WTC11 (cell line): Measurements from ENCODE around the gene RNF212. TPM values are rescaled to one million over a fixed set of nuclear protein-coding genes. Genes with fewer than 3 reads are reported as not detected.

ENCODE experiments used
- ATAC-seq: fragments of 200-7000 bp; cut with Tn5 transposase; 2 replicates; pipeline ENCODE4 v1.10.0; 2021; ENCODE audit warnings: mild to moderate bottlenecking, moderate library complexity
- CTCF ChIA-PET: fragments of 300-600 bp; sonication (Branson Sonifier 250); formaldehyde crosslinking; loops from one replicate; lab custom pipeline; 2021; ENCODE audit warnings: antibody characterized with exemption; lab: Charles Lee
- POLR2A ChIA-PET: fragments of 350-600 bp; sonication (Branson Sonifier 250); formaldehyde crosslinking; loops from one replicate; lab custom pipeline; 2021; ENCODE audit warnings: antibody characterized with exemption; lab: Charles Lee
- DNase-seq: peaks from one replicate; pipeline ENCODE4 v3.0.0; 2021; ENCODE audit warnings: low spot score
- H3K27ac Mint-ChIP-seq: 2 replicates; pipeline ENCODE4 v1.8.0; 2021; ENCODE audit warnings: mixed read lengths
- H3K27me3 Mint-ChIP-seq: 2 replicates; pipeline ENCODE4 v1.8.0; 2021; ENCODE audit warnings: low read depth, mild to moderate bottlenecking, moderate library complexity, mixed read lengths
- H3K36me3 Mint-ChIP-seq: 2 replicates; pipeline ENCODE4 v1.8.0; 2021; ENCODE audit warnings: mixed read lengths
- H3K4me1 Mint-ChIP-seq: 2 replicates; pipeline ENCODE4 v1.8.0; 2022; ENCODE audit warnings: mixed read lengths
- H3K4me3 Mint-ChIP-seq: 2 replicates; pipeline ENCODE4 v1.8.0; 2021; ENCODE audit warnings: mild to moderate bottlenecking, moderate library complexity, mixed read lengths
- H3K9me3 Mint-ChIP-seq: 2 replicates; pipeline ENCODE4 v1.8.0; 2021; ENCODE audit warnings: mixed read lengths
- ATF6 ChIP-seq: sonication (generic); formaldehyde crosslinking; IDR thresholded peaks from 2 replicates; pipeline ENCODE4 v1.8.1; 2023; ENCODE audit warnings: mild to moderate bottlenecking, missing genetic modification reagents
- E2F5 ChIP-seq: sonication (generic); formaldehyde crosslinking; IDR thresholded peaks from 2 replicates; pipeline ENCODE4 v1.8.1; 2022; ENCODE audit warnings: mild to moderate bottlenecking, moderate library complexity, missing genetic modification reagents
- ERG ChIP-seq: fragments of 250-450 bp; sonication (Bioruptor Pico); IDR thresholded peaks from 2 replicates; pipeline ENCODE4 v1.8.0; 2021; ENCODE audit warnings: mild to moderate bottlenecking
- GABPB1 ChIP-seq: sonication (generic); formaldehyde crosslinking; IDR thresholded peaks from 2 replicates; pipeline ENCODE4 v1.8.1; 2023; ENCODE audit warnings: mild to moderate bottlenecking, missing genetic modification reagents
- GRHL2 ChIP-seq: fragments of 250-450 bp; sonication (Bioruptor Pico); IDR thresholded peaks from 2 replicates; pipeline ENCODE4 v1.8.0; 2022; ENCODE audit warnings: mild to moderate bottlenecking, moderate library complexity; ENCODE audit not compliant: insufficient replicate concordance, severe bottlenecking
- JAZF1 ChIP-seq: fragments of 250-450 bp; sonication (Bioruptor Pico); IDR thresholded peaks from 2 replicates; pipeline ENCODE4 v1.9.0; 2021; ENCODE audit warnings: moderate library complexity, mild to moderate bottlenecking, inconsistent platforms
- JUN ChIP-seq: sonication (generic); formaldehyde crosslinking; IDR thresholded peaks from 2 replicates; pipeline ENCODE4 v1.8.0; 2023; ENCODE audit warnings: mild to moderate bottlenecking, missing genetic modification reagents
- KAT7 ChIP-seq: sonication (generic); formaldehyde crosslinking; IDR thresholded peaks from 2 replicates; pipeline ENCODE4 v1.8.1; 2023; ENCODE audit warnings: missing genetic modification reagents, mild to moderate bottlenecking, borderline replicate concordance
- MAX ChIP-seq: sonication (generic); formaldehyde crosslinking; IDR thresholded peaks from 2 replicates; pipeline ENCODE4 v1.8.0; 2022; ENCODE audit warnings: mild to moderate bottlenecking, missing genetic modification reagents
- MYBL2 ChIP-seq: sonication (generic); formaldehyde crosslinking; IDR thresholded peaks from 2 replicates; pipeline ENCODE4 v1.8.1; 2023; ENCODE audit warnings: mild to moderate bottlenecking, moderate library complexity, missing genetic modification reagents
- NR3C1 ChIP-seq: sonication (generic); formaldehyde crosslinking; conservative IDR thresholded peaks from 2 replicates; pipeline ENCODE4 v1.8.1; 2023; ENCODE audit warnings: low read depth, mild to moderate bottlenecking, missing genetic modification reagents
- PREB ChIP-seq: sonication (generic); formaldehyde crosslinking; IDR thresholded peaks from 2 replicates; pipeline ENCODE4 v1.8.1; 2022; ENCODE audit warnings: mild to moderate bottlenecking, missing genetic modification reagents, moderate library complexity, borderline replicate concordance
- SMAD3 ChIP-seq: sonication (generic); formaldehyde crosslinking; IDR thresholded peaks from 2 replicates; pipeline ENCODE4 v1.8.0; 2022; ENCODE audit warnings: missing genetic modification reagents, mild to moderate bottlenecking, borderline replicate concordance
- TCF7 ChIP-seq: sonication (generic); formaldehyde crosslinking; IDR thresholded peaks from 2 replicates; pipeline ENCODE4 v1.8.0; 2022; ENCODE audit warnings: mild to moderate bottlenecking, low read depth, missing genetic modification reagents, moderate library complexity
- ZNF121 ChIP-seq: sonication (generic); formaldehyde crosslinking; IDR thresholded peaks from 2 replicates; pipeline ENCODE4 v1.8.0; 2023; ENCODE audit warnings: missing genetic modification reagents
- ZNF138 ChIP-seq: sonication (generic); formaldehyde crosslinking; conservative IDR thresholded peaks from 2 replicates; pipeline ENCODE4 v1.8.1; 2022; ENCODE audit warnings: mild to moderate bottlenecking, moderate library complexity, missing genetic modification reagents
- ZNF317 ChIP-seq: sonication (generic); formaldehyde crosslinking; IDR thresholded peaks from 2 replicates; pipeline ENCODE4 v1.8.1; 2023; ENCODE audit warnings: low read depth, mild to moderate bottlenecking, moderate library complexity, missing genetic modification reagents, borderline replicate concordance
- ZNF396 ChIP-seq: fragments of 250-450 bp; sonication (Bioruptor Pico); IDR thresholded peaks from 2 replicates; pipeline ENCODE4 v1.8.0; 2021; ENCODE audit warnings: mild to moderate bottlenecking, moderate library complexity, borderline replicate concordance
- ZNF512 ChIP-seq: sonication (generic); formaldehyde crosslinking; IDR thresholded peaks from 2 replicates; pipeline ENCODE4 v1.8.1; 2022; ENCODE audit warnings: missing genetic modification reagents, borderline replicate concordance
- ZNF532 ChIP-seq: fragments of 250-450 bp; sonication (Bioruptor Pico); IDR thresholded peaks from 2 replicates; pipeline ENCODE4 v1.9.0; 2021; ENCODE audit warnings: mild to moderate bottlenecking, borderline replicate concordance
- ZNF671 ChIP-seq: fragments of 250-450 bp; sonication (Bioruptor Pico); IDR thresholded peaks from 2 replicates; pipeline ENCODE4 v1.8.0; 2021; ENCODE audit warnings: mild to moderate bottlenecking
- total RNA-seq: library from RNA; stranded (reverse); gene quantifications from 3 replicates; pipeline ENCODE4 v1.2.3, GENCODE V29; 2021

Gene RNF212
- total RNA-seq, 1 experiment from 2014 or later = 1.0 TPM

GRCh38 chr4:1023075-1023640 is 90.2 kb downstream of the RNF212 start (continued):
- no peak for TF ChIP-seq MAX
- TF ChIP-seq MYBL2 (CRISPR knock-in tag) = no peak
- TF ChIP-seq ZNF317 (CRISPR knock-in tag) = no peak
- no peak for TF ChIP-seq KAT7
- TF ChIP-seq PREB (CRISPR knock-in tag) = no peak
- no peak for TF ChIP-seq ZNF138 (CRISPR knock-in tag)

- no peak for DNase-seq
- ChIA-PET POLR2A (interaction anchor here (0.5 kb wide), 1 partner anchor 130 kb away, joined by 10 read pairs; no protein-coding TSS in a partner anchor), CTCF (no interaction called here)
- Mint-ChIP-seq H3K4me1 (no peaks in the 10 kb centered on the region; the same call in 1 of the 2 replicates), H3K36me3 (peaks cover 12% of the 10 kb centered on the region), H3K4me3 (no peak overlapping the region), H3K27ac (no peak overlapping the region), H3K9me3 (no peaks in the 10 kb centered on the region), H3K27me3 (no peaks in the 10 kb centered on the region)
- TF ChIP-seq GABPB1 (CRISPR knock-in tag) (no peak), GRHL2 (CRISPR knock-in tag) (no peak), ZNF121 (CRISPR knock-in tag) (no peak), ZNF532 (no peak), ZNF396 (CRISPR knock-in tag) (no peak)
- no peak for ATAC-seq
Observed at GRCh38 chr4:1022739-1023066, 90.7 kb downstream of the RNF212 start.

- no peaks in the 10 kb centered on the region for H3K27me3 Mint-ChIP-seq
- no peaks in the 10 kb centered on the region; the same call in 1 of the 2 replicates for H3K4me1 Mint-ChIP-seq
- POLR2A ChIA-PET = interaction anchor here (0.5 kb wide), 1 partner anchor 32 kb away, joined by 8 read pairs; no protein-coding TSS in a partner anchor
- no peak for ATAC-seq
- no peak for DNase-seq
- H3K4me3 Mint-ChIP-seq = no peak overlapping the region
- CTCF ChIA-PET = no interaction called here
- peaks cover 12% of the 10 kb centered on the region for H3K36me3 Mint-ChIP-seq
- H3K27ac Mint-ChIP-seq = no peak overlapping the region
- H3K9me3 Mint-ChIP-seq = no peaks in the 10 kb centered on the region
- TF ChIP-seq ATF6 (CRISPR knock-in tag) (no peak), NR3C1 (no peak), ZNF671 (CRISPR knock-in tag) (no peak), E2F5 (CRISPR knock-in tag) (no peak), ERG (no peak), ZNF512 (CRISPR knock-in tag) (no peak), SMAD3 (CRISPR knock-in tag) (no peak), JAZF1 (CRISPR knock-in tag) (no peak), TCF7 (CRISPR knock-in tag) (no peak), ZNF138 (CRISPR knock-in tag) (no peak), JUN (CRISPR knock-in tag) (no peak), GABPB1 (CRISPR knock-in tag) (no peak), ZNF396 (CRISPR knock-in tag) (no peak)
Observed at GRCh38 chr4:1022051-1022738, 91.2 kb downstream of the RNF212 start.
